ENCODE data around the gene EML4.

The EML4 gene

DNA sequence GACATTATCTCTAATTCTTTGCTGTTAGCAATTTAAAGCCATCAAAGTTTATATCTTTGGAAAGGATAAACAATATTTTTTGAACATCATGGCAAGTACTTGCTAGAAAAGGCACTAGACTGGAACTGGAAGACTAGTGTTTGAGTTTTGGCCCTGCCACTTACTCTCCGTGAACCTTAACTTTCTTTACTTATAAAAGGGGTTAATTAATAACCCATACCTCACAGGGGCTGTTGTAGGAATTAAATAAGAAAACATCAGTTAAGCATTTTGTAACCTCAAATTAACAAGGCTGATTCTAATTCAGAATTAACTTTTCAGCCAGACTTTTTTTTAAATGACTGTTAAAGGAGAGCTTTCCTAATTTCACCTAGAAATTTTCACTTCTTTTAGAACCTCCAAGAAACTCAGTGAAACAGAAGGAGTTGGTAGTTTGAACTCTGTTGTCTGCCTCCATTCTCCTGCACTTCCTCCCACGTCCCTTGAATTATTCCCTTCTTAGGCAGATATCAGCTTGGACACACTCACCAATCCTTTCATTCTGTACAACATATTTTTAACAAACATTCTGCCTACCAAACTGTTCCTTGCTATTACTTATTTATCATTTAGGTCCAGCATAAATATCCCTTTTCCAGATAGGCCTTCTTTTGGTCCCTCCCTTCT is 112.4 kb downstream of the EML4 start:
- no peak overlapping the region for H3K4me3 ChIP-seq (ENCODE audit: low read depth, low read length)
- no peak for DNase-seq (ENCODE audit: low read depth)

DNA sequence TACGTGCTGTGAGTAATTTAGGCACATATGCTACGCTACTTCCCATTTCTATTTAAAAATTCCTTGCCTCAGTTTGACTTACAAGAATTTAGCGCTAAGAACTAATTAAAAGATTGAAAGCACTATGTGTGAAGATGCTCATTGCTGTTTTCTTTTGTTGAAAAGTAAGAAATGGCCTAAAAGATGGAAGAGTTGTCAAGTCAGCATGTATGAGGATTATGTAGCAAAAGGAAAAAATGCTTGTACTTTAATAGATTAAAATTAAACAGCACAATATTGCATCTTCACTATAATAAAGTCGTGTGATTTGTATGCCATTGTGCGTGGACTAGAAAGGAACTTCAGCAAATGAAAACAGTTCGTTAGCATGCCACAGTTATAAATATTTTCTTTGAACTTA is 114.9 kb downstream of the EML4 start:
- no peak for DNase-seq (ENCODE audit: low read depth)
- H3K4me3 ChIP-seq (ENCODE audit: low read depth, low read length): no peak overlapping the region

DNA sequence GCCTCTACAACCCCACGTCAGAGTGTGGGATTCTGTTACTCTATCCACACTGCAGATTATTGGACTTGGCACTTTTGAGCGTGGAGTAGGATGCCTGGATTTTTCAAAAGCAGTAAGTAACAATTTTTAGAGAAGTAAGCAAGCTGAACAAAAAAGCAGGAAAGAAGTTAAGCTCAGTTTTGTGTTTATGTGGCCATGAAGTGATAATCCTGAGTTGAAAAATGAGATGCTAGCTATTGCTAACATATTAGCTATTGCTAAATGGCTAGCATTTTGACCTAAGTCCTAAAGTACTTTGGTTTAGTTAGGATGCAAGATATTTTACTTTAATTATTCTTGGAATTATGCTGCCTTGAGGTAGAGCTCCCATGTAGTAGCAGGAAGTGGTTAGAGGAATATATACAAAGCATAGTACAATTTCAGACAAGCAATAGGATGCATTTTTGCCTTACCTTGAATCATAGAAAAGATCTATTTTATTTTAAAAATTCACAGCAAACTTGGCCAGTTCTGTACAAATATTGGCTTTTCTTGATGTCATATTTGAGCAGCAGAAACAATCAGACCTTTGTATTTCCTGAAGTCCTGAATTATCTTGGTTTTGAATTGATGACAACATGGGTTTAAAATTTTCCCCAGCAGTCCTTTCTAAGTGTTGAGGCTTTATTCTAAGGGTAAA is 117.3 kb downstream of the EML4 start:
- DNase-seq (ENCODE audit: low read depth): no peak
- no peak overlapping the region for H3K4me3 ChIP-seq (ENCODE audit: low read depth, low read length)

GRCh38 chr2:42288811-42289210 is 119.7 kb downstream of the EML4 start:
- H3K4me3 ChIP-seq (ENCODE audit: low read depth, low read length): no peak overlapping the region
- no peak for DNase-seq (ENCODE audit: low read depth)

DNA sequence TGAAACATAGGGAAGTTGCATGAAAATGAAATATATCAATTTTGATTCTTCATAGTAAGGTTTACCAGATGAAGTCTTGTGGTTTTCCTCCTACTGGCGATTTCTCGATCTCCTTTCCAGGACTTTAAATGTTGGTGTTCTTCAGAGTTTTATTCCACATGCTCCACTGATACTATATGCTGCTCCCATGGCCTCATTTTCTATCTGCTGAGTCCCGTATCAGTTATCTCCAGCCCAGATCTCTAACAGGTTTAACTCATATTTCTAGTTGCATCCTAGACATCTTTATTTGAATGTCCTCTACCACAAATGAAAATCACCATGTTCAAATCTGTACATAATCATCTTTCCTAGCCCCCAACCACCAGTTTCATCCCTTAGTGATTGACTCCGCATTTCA is 120.1 kb downstream of the EML4 start:
- no peak for DNase-seq (ENCODE audit: low read depth)
- H3K4me3 ChIP-seq (ENCODE audit: low read depth, low read length): no peak overlapping the region

GRCh38 chr2:42290005-42290404 is 120.9 kb downstream of the EML4 start:
- DNase-seq (ENCODE audit: low read depth): no peak
- H3K4me3 ChIP-seq (ENCODE audit: low read depth, low read length): no peak overlapping the region

DNA sequence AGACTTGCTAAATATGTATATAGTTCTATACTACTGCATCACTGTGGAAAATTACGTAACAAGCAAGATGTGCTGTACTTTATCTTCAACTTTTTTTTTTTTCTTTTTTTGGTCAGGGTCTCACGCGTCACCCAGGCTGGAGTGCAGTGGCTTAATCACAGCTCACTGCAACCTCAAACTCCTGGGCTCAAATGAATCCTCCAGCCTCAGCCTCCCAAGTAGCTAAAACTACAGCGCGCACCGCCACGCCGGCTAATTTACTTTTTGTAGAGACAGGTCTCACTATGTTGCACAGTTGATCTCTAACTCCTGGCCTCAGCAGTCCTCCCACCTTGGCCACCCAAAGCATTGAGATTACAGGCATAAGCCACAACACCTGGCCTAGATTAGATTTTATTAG is 123.9 kb downstream of the EML4 start:
- no peak for DNase-seq (ENCODE audit: low read depth)
- H3K4me3 ChIP-seq (ENCODE audit: low read depth, low read length): no peak overlapping the region

DNA sequence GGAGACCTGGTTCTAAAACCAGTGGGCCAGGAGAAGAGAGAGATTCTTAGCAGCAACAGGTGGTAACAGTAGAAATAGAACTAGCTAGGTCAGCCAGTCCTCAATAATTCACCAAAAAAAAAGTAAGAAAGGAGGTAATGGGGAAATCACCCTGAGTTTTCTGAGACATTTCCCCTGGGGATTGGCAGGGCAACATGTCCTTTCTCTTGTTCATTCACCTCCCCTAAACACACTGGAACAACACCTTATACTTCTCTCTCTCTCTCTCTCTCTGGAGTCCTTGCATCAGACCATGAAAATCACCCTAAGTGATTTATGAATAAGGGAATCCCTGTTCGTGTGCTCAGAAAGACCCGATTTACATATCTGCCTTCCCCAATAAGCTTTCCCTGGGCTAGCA is 127.1 kb downstream of the EML4 start:
- H3K4me3 ChIP-seq (ENCODE audit: low read depth, low read length): no peak overlapping the region
- DNase-seq (ENCODE audit: low read depth): no peak

GRCh38 chr2:42297322-42297936 is 128.3 kb downstream of the EML4 start:
- no peak overlapping the region for H3K4me3 ChIP-seq (ENCODE audit: low read depth, low read length)
- DNase-seq (ENCODE audit: low read depth): no peak

DNA sequence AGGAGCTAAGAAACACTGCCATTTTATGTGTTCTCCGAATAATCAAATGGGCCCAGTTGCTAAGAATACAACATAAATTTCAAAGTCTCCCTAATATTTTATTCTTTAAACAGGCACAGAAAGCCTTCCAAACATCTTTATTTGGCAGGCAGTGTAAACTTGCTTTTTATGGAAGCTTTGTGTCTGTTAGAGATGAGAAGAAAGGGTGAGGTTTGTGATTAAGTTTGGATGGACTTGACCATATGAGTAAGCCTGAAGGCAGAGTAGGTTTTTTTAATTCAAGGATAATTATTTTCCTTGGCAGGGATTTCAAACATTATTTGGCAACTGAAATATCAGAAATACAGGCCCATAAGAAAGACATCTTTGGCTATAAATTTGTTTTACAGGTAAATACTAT is 129.0 kb downstream of the EML4 start:
- H3K4me3 ChIP-seq (ENCODE audit: low read depth, low read length): no peak overlapping the region
- DNase-seq (ENCODE audit: low read depth): no peak

- DNase-seq (ENCODE audit: low read depth): no peak
- no peak overlapping the region for H3K4me3 ChIP-seq (ENCODE audit: low read depth, low read length)
Measured at GRCh38 chr2:42298996-42299754, 130.0 kb downstream of the EML4 start.

GRCh38 chr2:42300527-42300926 is 131.4 kb downstream of the EML4 start:
- no peak overlapping the region for H3K4me3 ChIP-seq (ENCODE audit: low read depth, low read length)
- DNase-seq (ENCODE audit: low read depth): no peak

DNA sequence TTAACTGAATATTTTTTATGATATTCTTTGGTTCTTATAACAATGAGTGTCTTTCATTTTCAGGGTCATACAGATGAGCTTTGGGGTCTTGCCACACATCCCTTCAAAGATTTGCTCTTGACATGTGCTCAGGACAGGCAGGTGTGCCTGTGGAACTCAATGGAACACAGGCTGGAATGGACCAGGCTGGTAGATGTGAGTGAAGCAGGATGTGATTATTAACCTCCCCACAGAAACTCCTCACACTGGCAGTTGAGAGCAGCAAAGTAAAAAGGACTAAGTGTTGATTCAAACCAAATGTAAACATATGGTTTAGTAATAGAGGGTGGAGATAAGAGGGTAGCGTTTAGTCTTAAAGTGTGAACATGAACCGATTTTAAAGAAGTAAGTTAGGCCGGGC is 134.1 kb downstream of the EML4 start:
- no peak overlapping the region for H3K4me3 ChIP-seq (ENCODE audit: low read depth, low read length)
- no peak for DNase-seq (ENCODE audit: low read depth)

GRCh38 chr2:42304059-42304713 is 135.0 kb downstream of the EML4 start:
- no peak overlapping the region for H3K4me3 ChIP-seq (ENCODE audit: low read depth, low read length)
- no peak for DNase-seq (ENCODE audit: low read depth)

GRCh38 chr2:42307180-42307579 is 138.0 kb downstream of the EML4 start:
- H3K4me3 ChIP-seq (ENCODE audit: low read depth, low read length): no peak overlapping the region
- no peak for DNase-seq (ENCODE audit: low read depth)

GRCh38 chr2:42309366-42309765 is 140.2 kb downstream of the EML4 start:
- no peak for DNase-seq (ENCODE audit: low read depth)
- no peak overlapping the region for H3K4me3 ChIP-seq (ENCODE audit: low read depth, low read length)

DNA sequence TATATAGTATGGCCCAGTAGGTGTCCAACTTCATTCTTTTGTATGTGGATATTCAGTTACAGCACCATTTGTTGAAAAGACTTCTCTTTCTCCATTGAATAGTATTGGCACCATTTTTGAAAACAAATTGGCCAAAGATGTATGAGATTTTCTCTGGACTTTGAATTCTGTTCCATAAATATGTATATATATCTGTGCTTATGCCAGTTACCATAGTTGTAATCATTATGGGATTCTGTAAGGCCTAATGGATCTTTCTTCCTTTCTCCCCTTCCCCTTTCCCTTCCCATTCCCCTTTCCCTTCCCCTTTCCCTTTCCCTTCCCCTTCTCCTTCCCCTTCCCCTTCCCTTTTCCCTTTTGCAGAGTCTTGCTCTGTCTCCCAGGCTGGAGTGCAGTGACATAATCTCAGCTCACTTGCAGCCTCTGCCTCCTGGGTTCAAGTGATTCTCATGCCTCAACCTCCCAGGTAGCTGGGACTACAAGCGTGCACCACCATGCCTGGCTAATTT is 140.9 kb downstream of the EML4 start:
- DNase-seq (ENCODE audit: low read depth): no peak

DNA sequence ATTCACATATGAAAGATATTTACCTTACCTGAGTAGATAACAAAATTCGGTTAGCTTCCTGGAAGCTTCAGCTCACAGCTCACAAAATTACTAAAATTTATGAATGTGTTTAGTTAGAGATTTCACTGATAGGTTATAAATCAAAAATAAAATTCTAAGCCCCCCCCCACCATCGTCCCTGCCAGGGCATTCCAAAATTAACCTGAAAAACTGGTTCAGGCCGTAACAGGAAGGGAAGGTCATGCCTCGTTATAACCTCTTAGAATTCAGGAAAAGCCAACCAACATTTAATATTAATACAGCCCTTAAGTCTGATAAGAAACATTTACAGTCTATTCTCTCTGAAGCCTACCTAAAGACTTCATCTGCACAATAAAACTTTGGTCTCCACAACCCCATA is 143.0 kb downstream of the EML4 start:
- no peak for DNase-seq (ENCODE audit: low read depth)
- H3K4me3 ChIP-seq (ENCODE audit: low read depth, low read length): no peak overlapping the region

More for the DNA sequence above, 140.9 kb downstream of the EML4 start:
- H3K4me3 ChIP-seq (ENCODE audit: low read depth, low read length): no peak overlapping the region

DNA sequence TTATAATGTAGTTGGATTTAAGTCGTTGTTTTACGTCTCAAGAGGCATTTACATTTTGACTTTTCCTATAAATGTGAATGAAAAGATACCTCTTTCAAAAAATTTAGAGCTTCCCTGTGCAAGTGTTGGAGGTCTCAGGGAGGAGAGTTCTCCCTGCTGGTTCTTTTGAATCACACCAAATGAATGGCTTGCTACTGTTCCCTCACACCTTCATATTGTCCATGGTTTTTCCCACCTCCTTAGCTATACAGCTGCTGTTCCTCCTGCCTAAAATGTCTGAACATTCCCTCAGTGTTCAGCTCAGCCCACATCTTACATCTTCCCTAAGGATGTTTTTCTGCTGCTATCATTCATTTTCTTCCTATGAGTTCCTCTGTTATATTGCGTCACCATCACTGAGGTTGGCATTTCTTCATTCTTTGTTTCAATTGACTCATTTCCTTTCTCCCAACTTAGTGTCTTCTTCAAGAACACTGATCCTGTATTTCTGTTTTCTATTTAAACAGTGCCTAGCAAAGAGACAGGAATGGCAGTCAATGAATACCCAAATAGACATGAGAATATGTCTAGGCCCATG is 145.8 kb downstream of the EML4 start:
- no peak overlapping the region for H3K4me3 ChIP-seq (ENCODE audit: low read depth, low read length)
- peak; percentile 82 for DNase-seq (ENCODE audit: low read depth)

Data from skeletal muscle cell (primary cell).